GM19193 (cell line): ENCODE results near the gene COA1.

Experiments
- POLR2A ChIP-seq: IDR thresholded peaks from 4 replicates; pipeline ENCODE4 v1.6.1; 2011; ENCODE audit not compliant: insufficient read depth, insufficient read length; ENCODE audit errors: extremely low read depth

Gene COA1

GRCh38 chr7:43742692-43743091, 13.4 kb upstream of the COA1 start:
- no peak for TF ChIP-seq POLR2A

- TF ChIP-seq POLR2A, result no peak
Observed at GRCh38 chr7:43737467-43738127, 8.3 kb upstream of the COA1 start.

- TF ChIP-seq POLR2A, result no peak
Observed at GRCh38 chr7:43735802-43736603, 6.7 kb upstream of the COA1 start.

DNA sequence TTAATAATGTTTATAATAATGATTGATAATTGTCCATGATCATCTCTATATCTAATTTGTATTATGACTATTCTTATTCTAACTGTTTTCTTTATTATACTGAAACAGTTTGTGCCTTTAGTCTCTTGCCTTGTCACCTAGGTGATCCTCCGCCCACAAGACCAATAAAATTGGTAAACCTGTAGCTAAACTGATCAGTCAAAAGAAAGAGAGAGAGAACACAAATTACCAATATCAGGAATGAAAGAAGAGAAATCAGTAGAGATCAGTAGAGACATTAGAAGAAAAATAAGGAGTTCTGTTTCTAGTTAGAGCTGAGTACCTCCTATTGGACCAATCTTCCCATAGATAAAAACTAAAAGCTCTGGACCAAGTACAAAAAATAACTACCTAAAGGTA, 6.1 kb upstream of the COA1 start:
- no peak for TF ChIP-seq POLR2A

DNA sequence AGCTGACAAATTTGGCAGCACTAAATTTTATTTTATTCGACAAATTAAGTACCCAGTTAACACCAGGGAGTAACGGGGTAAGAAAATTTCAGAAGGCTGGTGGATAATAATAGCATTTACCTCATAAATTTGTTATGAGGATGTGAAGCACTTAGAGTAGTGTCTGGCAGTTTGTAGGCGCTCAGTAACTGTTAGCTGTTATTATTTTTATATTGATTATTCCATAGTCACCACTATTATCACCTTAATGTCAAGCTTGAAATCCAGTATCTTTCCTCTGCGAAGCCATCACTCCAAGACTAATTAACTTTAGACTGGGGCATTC, 563 bp upstream of the COA1 start:
- no peak for TF ChIP-seq POLR2A

DNA sequence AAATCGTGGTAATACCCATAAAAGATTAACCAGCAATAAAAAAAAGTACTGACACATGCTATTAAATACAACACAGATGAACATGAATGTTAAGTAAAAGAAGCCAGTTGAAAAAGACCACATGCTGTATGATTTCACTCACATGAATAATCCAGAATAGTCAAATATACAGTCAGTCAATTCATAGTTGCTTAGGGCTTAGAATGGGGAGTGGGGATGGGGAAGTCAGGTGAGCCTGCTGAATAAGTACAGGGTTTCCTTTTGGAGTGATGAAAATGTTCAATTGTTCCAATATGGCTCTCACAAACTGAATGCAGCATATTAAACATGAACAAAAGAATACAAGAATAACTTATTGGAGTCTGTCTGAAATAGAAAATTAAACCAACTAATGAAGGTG, 1.8 kb downstream of the COA1 start:
- no peak for TF ChIP-seq POLR2A

DNA sequence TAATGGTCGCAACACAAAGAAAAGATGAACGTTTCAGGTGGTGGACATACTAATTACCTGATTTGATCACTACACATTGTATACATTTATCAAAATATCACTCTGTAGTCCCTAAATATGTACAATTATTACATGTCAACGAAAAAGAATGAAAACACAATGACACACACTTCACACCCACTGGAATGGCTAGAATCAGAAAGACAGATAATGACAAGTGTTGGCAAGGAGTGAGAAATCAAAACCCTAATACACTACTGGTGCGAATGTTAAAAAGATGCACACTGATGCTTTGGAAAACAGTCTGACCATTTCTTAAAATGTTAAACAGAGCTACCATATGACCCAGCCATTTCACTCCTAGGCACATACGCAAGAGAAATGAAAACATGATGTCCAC, 2.3 kb downstream of the COA1 start:
- no peak for TF ChIP-seq POLR2A

DNA sequence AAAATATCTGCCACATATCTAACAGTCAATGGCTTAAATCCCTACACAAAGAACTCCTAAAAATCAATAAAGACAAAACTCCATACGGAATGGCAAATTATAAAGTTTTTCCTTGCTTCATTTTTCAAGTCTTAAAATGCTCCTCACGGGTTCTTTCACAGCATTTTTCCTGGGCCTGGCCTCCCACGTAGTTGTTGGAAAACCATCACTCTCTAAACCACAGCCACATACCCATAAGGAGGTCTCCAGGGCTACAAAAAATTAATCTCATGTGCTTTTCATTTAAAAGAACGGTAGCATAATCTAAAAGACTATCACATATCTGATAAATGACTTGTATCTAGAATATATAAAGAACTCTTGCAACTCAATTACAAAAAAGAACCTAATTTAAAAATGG, 2.9 kb downstream of the COA1 start:
- TF ChIP-seq POLR2A, result no peak

GRCh38 chr7:43725251-43725650, 4.1 kb downstream of the COA1 start:
- no peak for TF ChIP-seq POLR2A

DNA sequence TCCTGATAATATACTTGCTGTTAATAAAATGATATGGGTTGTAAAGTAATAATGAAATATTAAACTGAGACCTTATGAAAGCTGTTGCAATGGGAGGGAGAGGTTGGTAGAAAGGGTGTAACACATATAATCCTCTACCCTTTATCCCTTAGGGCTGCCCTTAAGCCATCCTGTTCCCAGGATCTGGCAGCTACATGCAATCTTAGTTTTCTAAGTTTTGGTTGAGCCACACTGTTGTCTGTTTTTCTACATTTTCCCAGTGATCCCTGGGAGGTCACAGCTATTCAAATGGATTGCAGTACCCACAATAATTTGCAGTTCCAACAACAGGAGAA, 6.3 kb downstream of the COA1 start:
- no peak for TF ChIP-seq POLR2A

- TF ChIP-seq POLR2A, result no peak
Observed at GRCh38 chr7:43721193-43721806, 8.0 kb downstream of the COA1 start.

GRCh38 chr7:43716598-43716997, 12.7 kb downstream of the COA1 start:
- no peak for TF ChIP-seq POLR2A

DNA sequence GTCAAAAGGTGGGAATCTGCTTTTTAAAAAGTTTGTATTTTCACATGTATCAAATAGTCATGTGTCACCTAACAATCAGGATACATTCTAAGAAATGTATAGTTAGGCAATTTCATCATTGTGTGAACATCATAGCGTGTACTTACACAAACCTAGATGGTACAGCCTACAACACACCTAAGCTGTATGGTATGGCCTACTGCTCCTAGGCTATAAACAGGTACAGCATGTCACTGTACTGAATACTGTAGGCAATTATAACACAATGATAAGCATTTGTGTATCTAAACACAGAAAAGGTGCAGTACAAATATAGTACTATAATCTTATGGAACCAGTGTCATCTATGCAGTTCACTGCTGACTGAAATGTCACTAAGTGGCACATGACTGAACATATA, 17.8 kb downstream of the COA1 start:
- no peak for TF ChIP-seq POLR2A

DNA sequence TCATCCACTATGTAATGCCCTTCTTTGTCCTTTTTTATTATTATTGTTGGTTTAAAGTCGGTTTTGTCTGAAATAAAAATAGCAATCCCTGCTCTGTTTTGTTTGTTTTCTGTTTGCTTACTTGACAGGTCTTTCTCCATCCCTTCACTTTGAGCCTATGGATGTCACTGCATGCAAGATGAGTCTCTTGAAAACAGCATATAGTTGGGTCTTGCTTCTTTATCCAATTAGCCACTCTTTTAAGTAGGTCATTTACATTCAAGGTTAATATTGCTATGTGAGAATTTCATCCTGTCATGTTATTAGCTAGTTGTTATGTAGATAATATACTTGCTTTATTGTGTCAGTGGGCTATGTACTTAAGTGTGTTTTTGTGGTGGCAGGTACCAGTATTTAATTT, 25.8 kb downstream of the COA1 start:
- TF ChIP-seq POLR2A, result no peak

- no peak for TF ChIP-seq POLR2A
Observed at GRCh38 chr7:43702974-43703373, 26.3 kb downstream of the COA1 start.

DNA sequence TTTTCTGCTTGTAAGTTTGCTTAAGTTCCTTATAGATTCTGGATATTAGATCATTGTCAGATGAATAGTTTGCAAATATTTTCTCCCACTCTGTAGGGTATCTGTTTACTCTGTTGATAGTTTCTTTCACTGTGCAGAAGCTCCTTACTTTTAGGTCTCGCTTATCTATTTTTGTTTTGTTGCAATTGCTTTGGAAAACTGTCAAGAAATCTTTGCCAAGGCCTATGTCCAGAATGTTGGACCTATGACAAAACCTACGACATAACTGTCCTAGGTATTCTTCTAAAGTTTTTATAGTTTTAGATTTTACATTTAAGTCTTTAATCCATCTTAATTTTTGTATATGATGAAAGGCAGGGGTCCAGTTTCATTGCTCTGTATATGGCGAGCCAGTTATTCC, 27.4 kb downstream of the COA1 start:
- no peak for TF ChIP-seq POLR2A
